Non-pigmented ciliary epithelial cell (primary cell): ENCODE results near the gene PDE4D.
A peak's percentile ranks its signal among the peaks of the same experiment; 100 is the strongest.
"Not testable (repeated sequence)": the region's sequence is repeated elsewhere in the genome, so short reads cannot be mapped to it uniquely, and the experiment has no call there.

Experiments used
- DNase-seq: peaks from one replicate; pipeline ENCODE4 v3.0.0-alpha.2; 2010; ENCODE audit warnings: low read depth

The PDE4D gene

DNA sequence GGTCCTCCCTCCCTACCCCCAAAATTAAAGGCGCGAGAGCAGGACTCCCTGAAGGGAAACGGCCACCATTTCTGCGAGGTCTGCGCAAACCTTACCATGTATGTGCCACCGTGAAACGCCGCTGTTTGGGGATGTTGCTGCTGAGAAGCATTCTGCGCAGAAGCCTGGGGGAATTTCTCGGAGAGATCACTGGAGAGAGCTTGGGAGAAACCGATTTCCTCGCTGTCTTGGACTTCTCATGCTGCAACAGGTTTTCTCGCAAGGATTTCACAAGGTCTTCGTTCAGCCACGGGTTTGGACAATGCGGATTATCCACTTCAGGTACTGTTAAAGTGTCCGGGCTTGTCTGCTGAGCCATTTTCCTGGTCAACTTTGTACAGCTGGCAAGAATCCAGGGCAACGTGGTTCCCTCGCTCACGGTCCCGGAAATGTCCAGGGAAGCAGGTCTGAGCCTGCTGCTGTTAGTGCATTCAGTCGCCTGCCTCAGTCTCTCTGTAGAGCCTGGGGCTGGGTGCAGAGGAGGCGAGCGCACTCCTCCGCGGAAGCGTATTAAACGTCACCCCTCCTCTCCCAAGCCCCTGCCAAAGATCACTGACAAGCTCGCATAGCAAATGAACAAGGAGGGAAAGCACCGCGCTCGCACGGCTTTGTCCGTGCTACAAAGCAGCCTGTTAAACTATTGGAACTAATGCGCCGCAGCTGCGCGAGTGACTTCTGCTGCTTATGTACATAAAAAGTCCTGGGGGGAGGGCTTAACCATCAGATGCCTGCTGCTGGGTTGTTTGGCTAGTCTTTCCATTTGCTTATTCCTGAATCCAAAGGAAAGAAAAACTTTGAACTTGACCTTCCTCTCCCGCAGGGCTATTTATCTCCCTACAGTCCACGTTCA lies 125.1 kb downstream of the PDE4D start:
- no peak for DNase-seq

GRCh38 chr5:59767681-59768151 lies 125.8 kb downstream of the PDE4D start:
- no peak for DNase-seq

- no peak for DNase-seq
Measured at GRCh38 chr5:59767211-59767605, 126.3 kb downstream of the PDE4D start.

GRCh38 chr5:59766427-59767210 lies 126.9 kb downstream of the PDE4D start:
- DNase-seq, result no peak

DNA sequence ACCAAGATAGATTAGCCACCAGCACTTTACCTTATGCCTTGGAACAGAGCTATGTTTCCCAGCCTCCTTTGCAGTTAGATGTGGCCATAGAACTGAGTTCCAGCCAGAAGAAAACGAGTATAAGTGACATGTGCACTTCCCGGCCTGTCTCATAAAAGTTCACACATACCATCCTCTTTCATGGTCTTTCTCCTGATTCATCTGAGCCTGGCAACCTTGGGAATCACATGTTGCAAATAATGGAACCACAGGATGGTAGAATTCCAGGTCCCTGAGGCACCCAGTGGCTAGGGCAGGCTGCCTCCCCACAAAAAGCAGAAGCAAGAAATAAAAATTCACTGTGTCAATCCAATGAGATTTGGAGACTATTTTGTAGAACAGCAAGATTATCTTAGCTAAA lies 128.1 kb downstream of the PDE4D start:
- DNase-seq, result no peak

- DNase-seq, result no peak
Measured at GRCh38 chr5:59764361-59764760, 129.2 kb downstream of the PDE4D start.

GRCh38 chr5:59763541-59763940 lies 130.0 kb downstream of the PDE4D start:
- no peak for DNase-seq

DNA sequence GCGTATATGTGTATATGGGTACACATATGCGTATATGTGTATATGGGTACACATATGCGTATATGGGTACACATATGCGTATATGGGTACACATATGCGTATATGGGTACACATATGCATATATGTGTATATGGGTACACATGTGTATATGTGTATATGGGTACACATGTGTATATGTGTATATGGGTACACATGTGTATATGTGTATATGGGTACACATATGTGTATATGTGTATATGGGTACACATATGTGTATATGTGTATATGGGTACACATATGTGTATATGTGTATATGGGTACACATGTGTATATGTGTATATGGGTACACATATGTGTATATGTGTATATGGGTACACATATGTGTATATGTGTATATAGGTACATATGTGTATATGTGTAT lies 131.3 kb downstream of the PDE4D start:
- not testable (repeated sequence) for DNase-seq

- DNase-seq, result no peak
Measured at GRCh38 chr5:59760785-59761348, 132.7 kb downstream of the PDE4D start.

DNA sequence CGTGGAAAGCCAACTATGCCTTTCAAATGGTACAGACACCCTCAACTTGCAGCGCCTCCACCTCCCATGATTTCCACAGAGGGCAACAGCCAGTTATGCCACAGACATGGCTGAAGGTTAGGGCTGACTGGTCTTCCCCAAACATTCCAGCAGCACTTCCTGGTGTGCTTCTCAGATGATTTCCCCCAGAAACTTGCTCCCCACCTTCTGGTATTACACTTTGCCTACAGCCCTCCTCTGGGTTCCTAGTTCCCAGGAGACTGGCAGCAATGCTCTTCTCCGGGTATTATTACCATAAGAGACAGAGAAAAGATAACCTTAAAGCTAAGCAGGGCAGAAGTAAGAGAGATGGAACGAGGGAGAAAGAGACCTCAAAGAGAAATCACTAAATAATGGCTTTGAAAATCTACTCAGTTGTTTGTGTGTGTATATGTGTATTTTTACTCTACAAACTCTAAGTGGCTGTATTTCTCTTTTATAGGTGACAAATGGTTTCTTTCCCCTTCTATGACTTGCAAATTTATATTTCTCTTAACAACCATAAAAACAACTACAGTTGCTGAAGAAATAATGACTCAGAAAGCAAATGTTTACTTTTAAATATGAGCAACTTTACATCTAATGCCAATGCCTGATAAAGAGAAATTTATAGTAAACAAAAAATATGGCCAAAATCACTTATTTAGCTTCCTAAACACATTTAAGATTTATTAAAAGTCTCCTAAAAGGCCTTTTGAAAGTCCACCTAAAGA lies 133.8 kb downstream of the PDE4D start:
- DNase-seq, result no peak

DNA sequence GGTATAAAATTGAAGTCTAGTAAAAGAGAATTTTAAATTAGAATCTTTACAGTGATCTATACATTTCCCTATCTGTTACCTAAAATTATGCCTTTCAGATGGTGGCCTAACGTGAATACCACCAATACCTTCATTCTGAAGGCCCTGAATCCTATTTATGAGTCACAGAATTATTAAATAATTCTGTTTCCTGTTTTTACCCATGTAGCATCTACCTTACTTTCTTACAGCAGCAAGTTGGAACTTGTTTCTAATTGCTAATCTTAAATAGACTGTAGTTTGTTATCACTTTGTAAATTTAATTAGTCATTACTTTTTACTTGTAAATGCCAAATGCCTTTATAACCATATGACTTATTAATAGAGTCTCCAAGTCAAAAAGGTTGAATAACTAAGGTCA lies 135.0 kb downstream of the PDE4D start:
- no peak for DNase-seq

DNA sequence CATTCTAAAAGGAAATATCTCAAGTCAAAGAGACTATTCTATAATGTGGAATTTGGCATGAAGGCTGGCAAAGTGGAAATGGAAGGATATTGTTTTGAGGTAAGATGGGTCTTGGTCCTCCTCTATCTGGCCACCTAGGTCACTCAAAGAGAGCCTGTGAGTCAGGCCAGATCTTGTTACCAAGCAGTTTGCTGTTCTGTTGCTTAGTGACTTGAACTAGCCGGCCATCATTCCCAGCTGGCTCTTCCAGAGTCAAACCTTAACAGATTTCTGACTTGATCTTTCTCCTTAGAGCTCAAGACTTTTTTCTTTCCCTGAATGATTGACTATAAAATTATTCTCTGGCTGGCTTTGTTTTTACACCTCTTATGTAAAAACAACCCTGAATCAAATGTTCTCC lies 136.1 kb downstream of the PDE4D start:
- no peak for DNase-seq

DNA sequence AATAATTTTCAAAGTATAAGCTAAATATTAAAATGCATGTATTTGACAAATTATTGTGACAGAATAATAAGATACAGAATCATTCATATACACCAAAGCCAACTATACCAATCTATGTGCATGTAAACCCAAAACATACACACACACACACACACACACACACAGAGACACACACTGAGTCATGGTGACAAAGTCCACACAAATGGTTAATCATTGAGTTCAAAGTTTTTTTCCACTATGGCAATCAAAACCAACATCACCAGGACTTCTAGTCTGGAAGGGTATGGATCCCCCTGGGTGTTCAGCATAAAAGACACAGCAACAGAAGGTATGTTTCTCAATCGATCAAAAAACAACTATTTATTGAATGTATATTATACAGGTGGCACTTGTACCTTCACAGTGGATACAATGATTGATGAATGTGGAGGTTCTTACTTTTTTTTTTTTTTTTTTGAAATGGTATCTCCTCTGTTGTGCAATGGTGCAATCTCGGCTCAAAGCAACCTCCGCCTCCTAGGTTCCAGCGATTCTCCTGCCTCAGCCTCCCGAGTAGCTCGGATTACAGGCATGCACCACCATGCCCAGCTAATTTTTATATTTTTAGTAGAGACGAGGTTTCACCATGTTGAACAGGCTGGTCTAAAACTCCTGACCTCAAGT lies 137.0 kb downstream of the PDE4D start:
- no peak for DNase-seq

- no peak for DNase-seq
Measured at GRCh38 chr5:59755476-59755875, 138.1 kb downstream of the PDE4D start.

GRCh38 chr5:59753599-59753998 lies 139.9 kb downstream of the PDE4D start:
- no peak for DNase-seq

- no peak for DNase-seq
Measured at GRCh38 chr5:59749782-59750520, 143.6 kb downstream of the PDE4D start.

- DNase-seq, result not testable (repeated sequence)
Measured at GRCh38 chr5:59748036-59748663, 145.4 kb downstream of the PDE4D start.

GRCh38 chr5:59746241-59746765 lies 147.2 kb downstream of the PDE4D start:
- no peak for DNase-seq

DNA sequence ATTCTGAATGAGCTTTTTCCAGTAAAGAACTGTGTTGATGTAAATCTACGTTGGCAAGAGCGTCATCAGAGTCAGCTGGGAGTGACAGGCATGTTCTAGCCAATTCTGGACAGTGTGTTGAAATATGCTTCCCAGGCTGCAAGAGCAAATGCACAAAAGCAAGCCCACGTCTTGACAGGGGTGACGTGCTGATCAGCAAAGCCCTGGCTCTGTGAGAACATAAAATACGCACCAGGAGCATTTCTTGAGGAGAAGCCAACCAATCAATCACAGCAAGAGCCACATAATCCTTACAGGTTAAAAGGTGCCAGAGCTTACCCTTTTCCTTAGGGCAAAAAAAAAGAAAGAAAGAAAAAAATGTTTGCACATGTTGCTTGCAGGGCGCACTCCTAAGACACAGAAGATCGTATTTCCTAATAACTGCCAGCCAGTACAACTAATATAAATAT lies 148.1 kb downstream of the PDE4D start:
- DNase-seq, result peak; percentile 88

- no peak for DNase-seq
Measured at GRCh38 chr5:59744531-59744992, 149.0 kb downstream of the PDE4D start.
